GM21528 (cell line): ENCODE results near the gene TPCN2.
"Not testable (repeated sequence)": the region's sequence is repeated elsewhere in the genome, so short reads cannot be mapped to it uniquely, and the experiment has no call there.

Experiments used
- ATAC-seq: cut with Tn5 transposase; IDR thresholded peaks from one replicate; pipeline ENCODE4 v1.9.1; 2021; ENCODE audit warnings: mild to moderate bottlenecking, moderate library complexity; ENCODE audit not compliant: unreplicated experiment, low FRiP score

TPCN2 gene

GRCh38 chr11:69048694-69049489 is at the start of gene TPCN2:
Gene TPCN2 (plus strand): TSS chr11:69048932. CDS start chr11:69048998, 66 bp downstream.
- peak; percentile 74 for ATAC-seq

- ATAC-seq = no peak
These were observed 49.5 kb upstream of the TPCN2 start for GRCh38 chr11:68999093-68999747.

GRCh38 chr11:68999748-69000355 is 48.9 kb upstream of the TPCN2 start:
- ATAC-seq = not testable (repeated sequence)

GRCh38 chr11:69000391-69000790 is 48.3 kb upstream of the TPCN2 start:
- no peak for ATAC-seq

GRCh38 chr11:69000831-69001242 is 47.9 kb upstream of the TPCN2 start:
- ATAC-seq = no peak

GRCh38 chr11:69001243-69002081 is 47.3 kb upstream of the TPCN2 start:
- no peak for ATAC-seq

- ATAC-seq = no peak
These were observed 46.6 kb upstream of the TPCN2 start for GRCh38 chr11:69002110-69002569.

GRCh38 chr11:69002570-69003231 is 46.0 kb upstream of the TPCN2 start:
- no peak for ATAC-seq

GRCh38 chr11:69003301-69003865 is 45.3 kb upstream of the TPCN2 start:
- no peak for ATAC-seq

GRCh38 chr11:69003866-69004367 is 44.8 kb upstream of the TPCN2 start:
- ATAC-seq = no peak

- ATAC-seq = no peak
These were observed 44.1 kb upstream of the TPCN2 start for GRCh38 chr11:69004411-69005182.

GRCh38 chr11:69005183-69005630 is 43.5 kb upstream of the TPCN2 start:
- no peak for ATAC-seq

- no peak for ATAC-seq
These were observed 42.9 kb upstream of the TPCN2 start for GRCh38 chr11:69005631-69006368.

GRCh38 chr11:69006816-69007215 is 41.9 kb upstream of the TPCN2 start:
- ATAC-seq = no peak

GRCh38 chr11:69007975-69008381 is 40.8 kb upstream of the TPCN2 start:
- no peak for ATAC-seq

GRCh38 chr11:69008737-69009440 is 39.8 kb upstream of the TPCN2 start:
- ATAC-seq = no peak

- ATAC-seq = no peak
These were observed 39.1 kb upstream of the TPCN2 start for GRCh38 chr11:69009441-69010211.
